Breast epithelium (tissue), 3 donors: ENCODE data around the gene MEAK7.

Experiments used
- POLR2A ChIP-seq: fragments of 450-650 bp; IDR thresholded peaks from one replicate; pipeline ENCODE4 v1.6.1; 2016; ENCODE audit warnings: antibody characterized with exemption, mild to moderate bottlenecking, moderate library complexity
- POLR2AphosphoS5 ChIP-seq, 3 donors: sonication (generic); formaldehyde crosslinking; IDR thresholded peaks; one replicate each; pipeline ENCODE4 v1.6.1; 2017; ENCODE audit warnings: antibody characterized with exemption in 3 of 3
- TF ChIP-seq, protein P1 (sequence below), 3 donors: fragments of 450-650 bp; IDR thresholded peaks; one replicate each; pipeline ENCODE4 v1.5.1; 2016 to 2017; ENCODE audit warnings: antibody characterized with exemption in 3 of 3, mild to moderate bottlenecking in 3 of 3, moderate library complexity in 3 of 3

DNA sequence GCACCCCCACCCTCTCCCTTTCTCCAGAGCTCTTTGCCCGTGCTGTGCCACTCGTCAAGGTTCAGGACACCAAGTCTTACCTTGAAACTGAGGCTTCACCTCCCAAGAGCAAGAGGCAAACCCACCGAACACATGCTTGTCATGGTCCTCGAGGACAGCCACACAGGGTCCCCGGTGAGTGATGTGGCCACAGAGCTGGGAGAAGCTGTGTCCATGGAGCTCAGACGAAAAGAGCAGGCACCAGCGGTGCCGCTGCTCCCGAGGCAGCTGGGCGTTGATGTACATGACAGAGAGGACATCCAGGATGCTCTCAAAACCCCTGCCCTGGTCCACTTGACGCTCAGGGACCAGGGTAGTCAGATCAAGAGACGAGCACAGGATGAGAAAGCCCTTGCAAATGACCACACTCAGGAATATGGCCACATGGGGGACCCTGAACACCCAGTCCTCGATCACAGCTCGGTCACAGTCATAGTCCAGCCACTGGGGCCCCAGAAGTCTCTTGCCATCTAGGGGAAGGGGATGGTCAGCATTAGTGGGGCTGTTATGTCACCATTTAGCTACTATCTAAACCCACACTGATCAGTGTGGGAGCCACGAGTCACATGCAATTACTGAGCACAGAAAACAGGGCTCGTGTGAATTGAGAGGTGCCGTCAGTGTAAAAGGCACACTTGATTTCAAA is 17.8 kb downstream of the MEAK7 start:
- TF ChIP-seq, protein P1, sequence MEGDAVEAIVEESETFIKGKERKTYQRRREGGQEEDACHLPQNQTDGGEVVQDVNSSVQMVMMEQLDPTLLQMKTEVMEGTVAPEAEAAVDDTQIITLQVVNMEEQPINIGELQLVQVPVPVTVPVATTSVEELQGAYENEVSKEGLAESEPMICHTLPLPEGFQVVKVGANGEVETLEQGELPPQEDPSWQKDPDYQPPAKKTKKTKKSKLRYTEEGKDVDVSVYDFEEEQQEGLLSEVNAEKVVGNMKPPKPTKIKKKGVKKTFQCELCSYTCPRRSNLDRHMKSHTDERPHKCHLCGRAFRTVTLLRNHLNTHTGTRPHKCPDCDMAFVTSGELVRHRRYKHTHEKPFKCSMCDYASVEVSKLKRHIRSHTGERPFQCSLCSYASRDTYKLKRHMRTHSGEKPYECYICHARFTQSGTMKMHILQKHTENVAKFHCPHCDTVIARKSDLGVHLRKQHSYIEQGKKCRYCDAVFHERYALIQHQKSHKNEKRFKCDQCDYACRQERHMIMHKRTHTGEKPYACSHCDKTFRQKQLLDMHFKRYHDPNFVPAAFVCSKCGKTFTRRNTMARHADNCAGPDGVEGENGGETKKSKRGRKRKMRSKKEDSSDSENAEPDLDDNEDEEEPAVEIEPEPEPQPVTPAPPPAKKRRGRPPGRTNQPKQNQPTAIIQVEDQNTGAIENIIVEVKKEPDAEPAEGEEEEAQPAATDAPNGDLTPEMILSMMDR (IDR thresholded peaks at IDR 0.05), result no peak
- TF ChIP-seq POLR2AphosphoS5 (IDR thresholded peaks at IDR 0.05), result no peak
- TF ChIP-seq POLR2A, result no peak
